ENCODE results near the gene MBNL3. TPM values are rescaled to one million over a fixed set of nuclear protein-coding genes. Genes with fewer than 3 reads are reported as not detected.

Gene MBNL3
- total and polyA plus RNA-seq, 9 of the 15 experiments (the other 6 are each of a cell fraction or from before 2014, with no cell fraction given) = under 0.01 to 0.25 (median 0.16) TPM

DNA sequence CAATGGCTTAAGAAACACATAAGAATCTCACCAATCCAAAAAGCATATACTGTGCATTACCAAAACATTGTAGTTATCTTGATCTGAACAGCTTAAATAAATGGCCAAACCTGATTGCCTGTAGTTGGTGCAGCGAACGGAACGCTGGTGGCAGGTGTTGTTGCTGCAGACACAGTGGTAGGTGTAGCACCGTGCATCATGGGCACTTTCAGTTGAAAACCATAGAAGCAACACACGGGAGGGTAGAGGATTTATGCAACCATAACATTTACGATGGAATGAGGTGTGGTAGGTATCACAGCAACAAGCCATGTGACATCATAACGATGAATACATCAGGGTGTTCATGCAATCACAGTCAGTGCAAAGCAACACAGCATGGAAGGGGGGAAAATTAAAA, 106.8 kb downstream of the MBNL3 start (continued):
- TF ChIP-seq, protein P1, sequence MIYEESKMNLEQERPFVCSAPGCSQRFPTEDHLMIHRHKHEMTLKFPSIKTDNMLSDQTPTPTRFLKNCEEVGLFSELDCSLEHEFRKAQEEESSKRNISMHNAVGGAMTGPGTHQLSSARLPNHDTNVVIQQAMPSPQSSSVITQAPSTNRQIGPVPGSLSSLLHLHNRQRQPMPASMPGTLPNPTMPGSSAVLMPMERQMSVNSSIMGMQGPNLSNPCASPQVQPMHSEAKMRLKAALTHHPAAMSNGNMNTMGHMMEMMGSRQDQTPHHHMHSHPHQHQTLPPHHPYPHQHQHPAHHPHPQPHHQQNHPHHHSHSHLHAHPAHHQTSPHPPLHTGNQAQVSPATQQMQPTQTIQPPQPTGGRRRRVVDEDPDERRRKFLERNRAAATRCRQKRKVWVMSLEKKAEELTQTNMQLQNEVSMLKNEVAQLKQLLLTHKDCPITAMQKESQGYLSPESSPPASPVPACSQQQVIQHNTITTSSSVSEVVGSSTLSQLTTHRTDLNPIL (CRISPR knock-in tag; IDR thresholded peaks at IDR 0.05) = no peak
- TF ChIP-seq SRSF9 (IDR thresholded peaks at IDR 0.05; ENCODE audit: borderline replicate concordance, low read depth, low read length) (no peak), NFE2 (IDR thresholded peaks at IDR 0.05; ENCODE audit: low read depth) (no peak), EP400 (IDR thresholded peaks at IDR 0.05) (no peak), CREBBP (IDR thresholded peaks at IDR 0.05; ENCODE audit: low read depth, low read length) (no peak), NFATC3 (IDR thresholded peaks at IDR 0.05) (no peak)
- TF ChIP-seq, protein P2, sequence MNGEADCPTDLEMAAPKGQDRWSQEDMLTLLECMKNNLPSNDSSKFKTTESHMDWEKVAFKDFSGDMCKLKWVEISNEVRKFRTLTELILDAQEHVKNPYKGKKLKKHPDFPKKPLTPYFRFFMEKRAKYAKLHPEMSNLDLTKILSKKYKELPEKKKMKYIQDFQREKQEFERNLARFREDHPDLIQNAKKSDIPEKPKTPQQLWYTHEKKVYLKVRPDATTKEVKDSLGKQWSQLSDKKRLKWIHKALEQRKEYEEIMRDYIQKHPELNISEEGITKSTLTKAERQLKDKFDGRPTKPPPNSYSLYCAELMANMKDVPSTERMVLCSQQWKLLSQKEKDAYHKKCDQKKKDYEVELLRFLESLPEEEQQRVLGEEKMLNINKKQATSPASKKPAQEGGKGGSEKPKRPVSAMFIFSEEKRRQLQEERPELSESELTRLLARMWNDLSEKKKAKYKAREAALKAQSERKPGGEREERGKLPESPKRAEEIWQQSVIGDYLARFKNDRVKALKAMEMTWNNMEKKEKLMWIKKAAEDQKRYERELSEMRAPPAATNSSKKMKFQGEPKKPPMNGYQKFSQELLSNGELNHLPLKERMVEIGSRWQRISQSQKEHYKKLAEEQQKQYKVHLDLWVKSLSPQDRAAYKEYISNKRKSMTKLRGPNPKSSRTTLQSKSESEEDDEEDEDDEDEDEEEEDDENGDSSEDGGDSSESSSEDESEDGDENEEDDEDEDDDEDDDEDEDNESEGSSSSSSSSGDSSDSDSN (IDR thresholded peaks at IDR 0.05; ENCODE audit: borderline replicate concordance in 1 of 2, low read depth in 2 of 2, low read length in 2 of 2) = no peak

DNA sequence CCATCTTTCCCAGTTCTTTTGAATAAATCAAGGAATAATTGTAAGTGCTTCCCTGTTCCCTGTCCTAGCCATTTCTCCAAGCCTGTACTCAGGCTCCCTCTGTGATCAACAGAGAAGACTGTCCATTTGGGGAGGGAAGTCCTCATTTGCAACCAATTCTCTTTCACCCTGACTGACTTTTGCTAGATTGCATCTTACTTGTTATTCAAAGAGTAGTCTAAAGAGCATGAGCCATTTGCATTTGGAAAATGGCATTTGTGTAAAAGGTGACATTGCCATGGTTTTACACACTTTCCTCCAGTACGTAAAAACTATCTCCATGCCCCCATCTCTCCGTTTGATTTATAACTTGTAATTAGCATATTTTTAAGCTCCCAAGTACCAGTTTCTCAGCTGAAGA, 110.6 kb downstream of the MBNL3 start:
- Histone ChIP-seq H3K27me3 (ENCODE audit: control insufficient read depth in 2 of 2, insufficient read depth in 2 of 2, low read length in 2 of 2) (no peaks in the 10 kb centered on the region), H3K9ac (ENCODE audit: insufficient read depth in 1 of 2, low read depth in 2 of 2, low read length in 2 of 2) (no peak overlapping the region), H3K4me2 (ENCODE audit: insufficient read depth, low read length) (no peak overlapping the region), H3K4me1 (replicated peaks in 1 of 2; ENCODE audit: control insufficient read depth in 2 of 2, insufficient read depth in 2 of 2, low read length in 2 of 2) (no peaks in the 10 kb centered on the region), H3K9me1 (ENCODE audit: control insufficient read depth, insufficient read depth, low read length) (no peaks in the 10 kb centered on the region), H3K9me3 (replicated peaks; ENCODE audit: control insufficient read depth, insufficient read depth, low read depth, low read length) (no peaks in the 10 kb centered on the region), H3K4me3 (no peak overlapping the region), H2AFZ (ENCODE audit: low read depth, low read length) (no peak overlapping the region), H4K20me1 (replicated peaks; ENCODE audit: control insufficient read depth, insufficient read depth, low read length) (no peaks in the 10 kb centered on the region), H3K79me2 (ENCODE audit: control insufficient read depth, insufficient read depth, low read length) (no peaks in the 10 kb centered on the region), H3K36me3 (ENCODE audit: control insufficient read depth, insufficient read depth, low read length) (no peaks in the 10 kb centered on the region), H3K27ac (ENCODE audit: extremely low read depth, low read depth, low read length) (no peak overlapping the region)
- no peak for TF ChIP-seq CREM (IDR thresholded peaks at IDR 0.05; ENCODE audit: low read depth)
- no peak for TF ChIP-seq SPI1 (IDR thresholded peaks at IDR 0.05; ENCODE audit: borderline replicate concordance, low read depth, low read length)
- no peak for TF ChIP-seq MBD2 (IDR thresholded peaks at IDR 0.05; ENCODE audit: borderline replicate concordance, low read depth)
- TF ChIP-seq SRSF3 (IDR thresholded peaks at IDR 0.05; ENCODE audit: insufficient read depth, low read length) = no peak
- no peak for TF ChIP-seq SMARCB1 (IDR thresholded peaks at IDR 0.05; ENCODE audit: insufficient read length, low read depth)
- no peak for TF ChIP-seq CBX2 (IDR thresholded peaks at IDR 0.05; ENCODE audit: insufficient read depth, low read length, poor library complexity, severe bottlenecking)
- TF ChIP-seq LCOR (CRISPR knock-in tag; IDR thresholded peaks at IDR 0.05) = no peak
- TF ChIP-seq NBN (IDR thresholded peaks at IDR 0.05; ENCODE audit: low read depth) = no peak
- TF ChIP-seq NUFIP1 (IDR thresholded peaks at IDR 0.05; ENCODE audit: partially characterized antibody) = no peak
- TF ChIP-seq KLF13 (tag; IDR thresholded peaks at IDR 0.05; ENCODE audit: borderline replicate concordance, low read depth) = no peak
- no peak for ATAC-seq
- ChIA-PET CTCF (ENCODE audit: low intra/inter-chr PET ratio) (no interaction called here), POLR2A (interaction anchor here (1.1 kb wide), 1 partner anchor 12 kb away, joined by 3 read pairs; no protein-coding TSS in a partner anchor)
- no peak for FAIRE-seq
- intact Hi-C loops (cut with micrococcal nuclease) (no loop called here), in situ Hi-C loops (cut with MboI) (no loop called here)
- no peak for DNase-seq (ENCODE audit: extremely low read depth in 1 of 4, low spot score in 3 of 4)
- 3% methylated on average over 2 of the region's 2 CpGs for WGBS (ENCODE audit: insufficient coverage, low coverage, missing lambda C conversion rate)
- no TSS peak for BruUV-seq (replicated peaks)
